A549 (cell line): ENCODE data around the gene PDSS1.

ENCODE experiments used
- RAD21 ChIP-seq, 2 experiments: fragments of >200 bp in 1 of 2; sonication (Bioruptor Twin) in 1 of 2; formaldehyde crosslinking in 1 of 2; IDR thresholded peaks in 1 of 2; conservative IDR thresholded peaks in 1 of 2; 2 replicates in 1 of 2; 3 replicates in 1 of 2; pipeline ENCODE4 v1.6.1; 2012 to 2018; ENCODE audit warnings: inconsistent platforms in 1 of 2
- TF ChIP-seq, protein P1 (sequence below): IDR thresholded peaks from 2 replicates; pipeline ENCODE4 v1.6.1; 2012

DNA sequence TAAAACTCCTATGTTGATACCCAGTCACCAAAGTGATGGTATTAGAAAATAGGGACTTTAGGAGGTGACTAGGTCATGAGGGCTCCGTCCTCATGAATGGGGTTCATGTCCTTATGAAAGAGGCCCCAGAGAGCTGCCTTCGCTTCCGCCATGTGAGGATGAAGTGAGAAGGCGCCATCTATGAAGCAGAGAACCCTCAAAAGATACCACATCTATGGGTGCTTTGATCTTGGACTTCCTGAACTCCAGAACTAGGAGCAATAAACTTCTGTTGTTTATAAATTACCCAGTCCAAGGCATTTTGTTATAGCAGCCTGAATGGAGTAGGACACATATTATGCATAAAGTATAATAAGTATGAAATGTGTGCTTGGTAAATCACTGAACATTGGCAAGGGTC, 8.1 kb upstream of the PDSS1 start:
- no peak for TF ChIP-seq RAD21 (conservative IDR thresholded peaks at IDR 0.05 in 1 of 2, IDR thresholded peaks at IDR 0.05 in 1 of 2)
- TF ChIP-seq, protein P1, sequence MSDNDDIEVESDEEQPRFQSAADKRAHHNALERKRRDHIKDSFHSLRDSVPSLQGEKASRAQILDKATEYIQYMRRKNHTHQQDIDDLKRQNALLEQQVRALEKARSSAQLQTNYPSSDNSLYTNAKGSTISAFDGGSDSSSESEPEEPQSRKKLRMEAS: no peak
